HG03066 (cell line): ENCODE results near the gene SMIM44.
"Not testable (repeated sequence)": the region's sequence is repeated elsewhere in the genome, so short reads cannot be mapped to it uniquely, and the experiment has no call there.

Experiments
- ATAC-seq: cut with Tn5 transposase; IDR thresholded peaks from one replicate; pipeline ENCODE4 v1.9.1; 2021; ENCODE audit warnings: low read depth; ENCODE audit not compliant: unreplicated experiment

Gene SMIM44

DNA sequence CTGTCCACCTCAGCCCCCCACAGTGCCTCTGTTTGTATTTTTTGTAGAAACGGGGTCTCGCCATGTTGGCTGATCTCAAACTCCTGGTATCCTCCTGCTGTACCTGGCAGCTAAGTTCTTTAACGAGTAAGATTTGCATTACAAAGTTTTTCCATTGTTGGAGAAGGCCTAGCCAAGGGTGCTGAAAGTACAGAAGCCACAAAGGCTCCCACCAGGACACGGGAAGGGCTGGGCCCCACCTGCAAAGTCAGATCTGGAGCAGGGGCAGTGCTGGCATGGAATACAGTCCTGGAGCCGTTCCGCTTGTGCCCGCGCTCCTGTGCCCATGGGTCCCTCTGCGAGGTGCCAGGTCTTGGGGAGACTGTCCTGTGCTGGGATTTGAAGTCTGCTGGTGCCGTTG lies 35.0 kb upstream of the SMIM44 start:
- ATAC-seq = no peak

DNA sequence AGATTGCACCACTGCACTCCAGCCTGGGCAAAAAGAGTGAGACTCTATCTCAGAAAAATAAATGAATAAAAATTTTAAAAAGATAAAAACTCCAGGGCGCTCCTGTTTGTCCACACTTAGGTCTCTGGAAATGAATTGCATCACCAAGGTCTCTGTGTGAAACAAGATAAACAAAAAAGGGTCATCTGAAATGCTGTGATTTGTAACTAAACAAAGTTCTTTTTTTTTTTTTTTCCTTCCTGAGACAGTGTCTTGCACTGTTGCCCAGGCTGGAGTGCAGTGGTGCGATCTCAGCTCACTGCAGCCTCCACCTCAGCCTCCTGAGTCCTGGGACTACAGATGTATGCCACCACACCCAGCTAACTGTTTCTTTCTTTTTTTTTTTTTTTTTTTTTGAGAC lies 34.4 kb upstream of the SMIM44 start:
- no peak for ATAC-seq

DNA sequence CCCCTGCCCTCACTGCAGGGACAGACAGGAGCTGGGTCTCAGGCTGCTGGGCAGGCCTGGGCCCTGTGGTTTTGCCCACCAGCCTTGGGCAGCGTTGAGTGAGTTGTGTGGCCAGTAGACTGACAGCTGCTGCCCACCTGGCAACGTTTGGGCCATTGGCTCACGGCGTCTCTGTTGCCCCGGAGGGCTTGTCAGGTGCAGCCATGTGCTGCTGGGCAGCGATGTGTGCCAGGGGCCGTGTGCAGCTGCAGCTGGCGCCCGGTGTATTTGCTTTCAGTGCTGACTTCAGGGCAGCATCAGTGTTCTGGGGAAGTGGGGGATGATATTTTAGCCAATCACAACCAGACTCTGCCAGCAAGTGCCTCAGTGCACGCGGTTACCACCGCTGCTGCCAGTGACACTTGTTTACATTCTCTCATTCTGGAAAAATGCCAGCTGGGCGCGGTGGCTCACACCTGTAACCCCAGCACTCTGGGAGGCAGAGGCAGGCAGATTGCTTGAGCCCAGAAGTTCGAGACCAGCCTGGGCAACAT lies 33.5 kb upstream of the SMIM44 start:
- ATAC-seq = no peak

DNA sequence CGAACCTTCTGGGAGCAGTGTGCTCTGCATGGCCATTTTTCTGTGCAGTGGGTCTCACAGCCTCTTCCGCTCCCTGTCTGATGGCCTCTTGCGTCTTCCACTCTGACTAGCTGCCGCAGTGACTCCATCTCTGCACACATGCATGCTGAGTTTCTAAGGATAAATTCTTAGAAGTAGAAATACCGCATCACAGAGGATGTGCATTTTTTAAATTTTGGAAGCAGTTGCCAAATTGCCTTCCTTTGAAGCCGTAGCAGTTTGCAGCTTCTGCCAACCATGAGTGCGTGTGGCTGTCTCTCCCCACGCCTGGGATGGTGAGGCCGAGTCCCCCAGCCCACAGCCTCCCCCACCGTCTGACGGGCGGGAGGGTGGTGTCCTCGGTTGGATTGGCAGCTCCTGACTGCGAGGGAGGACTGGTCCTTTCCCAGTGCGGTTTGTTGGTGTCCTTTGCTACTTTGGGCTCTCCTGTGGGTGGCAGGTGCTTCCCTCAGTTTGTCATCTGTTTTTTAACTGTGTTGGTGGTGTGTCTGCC lies 32.7 kb upstream of the SMIM44 start:
- no peak for ATAC-seq

DNA sequence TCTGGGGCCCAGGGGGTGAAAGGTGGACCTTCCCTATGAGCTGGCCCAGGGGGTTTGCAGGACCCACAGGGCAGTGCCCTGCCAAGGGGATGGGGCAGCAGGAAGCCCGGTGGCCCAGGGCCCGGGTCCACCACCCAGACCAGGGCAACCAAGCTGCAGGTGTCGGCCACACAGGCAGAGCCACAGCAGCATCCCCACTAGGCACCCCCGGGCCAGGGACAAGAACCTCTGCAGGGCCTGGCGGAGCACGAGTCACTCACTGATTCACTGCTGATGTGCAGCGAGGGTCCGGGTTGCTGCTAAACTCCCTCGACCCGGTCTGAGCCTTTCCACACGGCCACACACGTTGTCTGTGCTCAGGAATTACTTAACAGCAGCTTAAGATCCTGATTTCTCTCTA lies 31.7 kb upstream of the SMIM44 start:
- no peak for ATAC-seq

DNA sequence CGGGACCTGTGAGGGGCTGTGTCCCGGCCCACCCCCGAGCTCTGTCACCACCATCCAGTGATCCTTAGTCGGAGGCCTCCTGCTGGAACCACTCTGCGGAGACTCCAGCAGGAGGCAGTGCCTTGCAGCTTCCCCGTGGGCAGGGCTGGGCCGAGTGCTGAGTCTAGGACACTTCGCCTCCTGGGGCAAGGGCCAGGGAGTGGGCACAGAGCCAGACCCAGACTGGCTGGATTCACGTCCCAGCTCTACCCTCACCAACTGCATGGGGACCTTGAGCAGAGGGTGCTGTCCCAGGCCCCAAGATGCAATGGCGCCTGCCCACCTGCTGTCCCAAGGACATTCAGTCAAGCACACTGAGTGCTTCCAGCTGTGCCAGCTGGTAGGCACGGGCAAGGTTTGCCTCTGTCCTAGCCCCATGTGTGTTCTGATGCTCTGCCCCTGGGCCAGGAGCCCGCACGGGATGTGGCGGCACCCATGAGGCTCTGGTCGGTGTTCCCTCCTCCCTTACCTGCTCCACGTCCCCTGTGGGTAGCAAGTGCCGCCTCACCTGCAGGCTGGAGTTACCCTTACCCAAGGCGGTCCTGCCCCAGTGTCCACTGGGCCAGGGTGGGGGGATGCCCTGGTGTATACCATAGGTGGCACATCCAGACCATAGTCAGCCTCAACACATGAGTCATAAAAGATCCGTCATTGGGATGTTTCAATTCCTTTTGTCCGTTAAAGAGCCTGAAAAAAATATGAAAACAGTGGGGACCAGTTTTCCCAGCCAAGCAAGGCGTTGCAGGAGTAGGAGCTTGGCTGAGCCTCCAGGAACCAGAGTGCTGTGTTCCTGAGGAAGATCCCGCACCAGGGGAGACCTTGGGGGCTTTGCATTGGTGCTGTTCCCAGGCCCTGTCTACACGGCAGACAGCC lies 30.2 kb upstream of the SMIM44 start:
- no peak for ATAC-seq

DNA sequence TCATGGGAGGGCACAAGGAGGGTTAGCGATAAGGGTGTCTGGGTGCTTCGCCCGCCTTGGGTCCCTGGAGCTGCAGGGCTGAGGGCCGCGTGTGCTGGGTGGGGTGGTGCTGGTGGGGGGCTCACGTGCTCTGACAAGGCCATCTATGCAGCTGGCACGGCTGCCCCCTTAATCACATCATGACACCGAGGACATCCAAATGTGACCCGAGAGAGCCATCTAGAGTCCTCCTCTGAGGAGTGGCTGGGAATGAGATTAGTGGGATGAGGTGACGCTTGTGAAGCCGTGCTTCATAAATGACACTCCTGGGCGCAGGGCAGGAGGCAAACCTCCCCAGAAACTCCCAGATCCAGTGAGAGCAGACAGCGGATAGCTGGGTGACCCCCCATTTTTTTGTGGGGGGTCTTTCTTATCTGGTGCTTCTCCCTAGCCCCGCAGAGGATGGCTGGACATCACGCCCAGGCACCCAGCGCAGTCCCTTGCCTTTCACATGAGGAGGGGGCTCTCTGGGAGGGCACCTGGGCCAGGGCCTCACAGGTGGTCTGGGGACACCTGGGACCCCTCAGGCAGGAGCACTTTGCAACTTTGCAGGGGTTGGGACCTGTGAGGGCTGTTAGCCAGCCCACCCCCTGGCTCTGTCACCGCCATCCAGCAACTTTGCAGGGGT lies 29.5 kb upstream of the SMIM44 start:
- no peak for ATAC-seq

DNA sequence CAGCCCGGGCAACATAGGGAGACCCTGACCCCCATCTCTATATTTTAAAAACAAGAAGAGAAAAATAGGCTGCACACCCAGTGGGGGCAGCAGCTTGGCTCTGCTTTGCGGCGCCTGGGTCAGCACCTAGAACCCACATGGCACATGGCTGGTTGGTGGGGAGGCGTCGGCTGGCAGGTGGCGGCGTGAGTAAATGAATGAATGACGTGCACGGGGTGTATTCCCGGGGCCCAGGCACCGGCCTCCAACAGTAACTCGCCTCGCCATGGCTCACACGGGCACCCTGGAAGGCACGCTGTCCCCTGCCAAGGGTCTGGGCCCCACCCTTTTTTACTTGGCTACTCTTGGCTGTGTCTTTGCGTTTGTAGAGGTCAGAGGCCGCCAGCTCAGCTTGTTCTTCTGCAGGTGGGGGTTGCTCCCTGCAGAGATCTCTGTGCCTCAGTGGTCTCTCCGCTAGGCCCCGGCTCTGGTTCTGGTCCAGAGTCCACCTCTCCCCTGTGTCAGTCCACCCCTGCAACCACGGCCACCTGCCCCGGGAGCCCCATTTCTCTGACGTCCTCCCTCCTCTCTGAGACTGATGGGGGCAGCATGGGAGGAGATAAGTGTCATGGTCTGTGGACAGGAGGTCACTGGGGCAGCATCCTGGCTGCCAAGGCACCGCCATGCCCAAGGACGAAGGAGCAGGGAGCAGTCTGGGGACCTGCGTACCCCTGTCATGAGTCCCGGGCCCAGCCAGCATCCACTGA lies 28.4 kb upstream of the SMIM44 start:
- ATAC-seq = no peak

DNA sequence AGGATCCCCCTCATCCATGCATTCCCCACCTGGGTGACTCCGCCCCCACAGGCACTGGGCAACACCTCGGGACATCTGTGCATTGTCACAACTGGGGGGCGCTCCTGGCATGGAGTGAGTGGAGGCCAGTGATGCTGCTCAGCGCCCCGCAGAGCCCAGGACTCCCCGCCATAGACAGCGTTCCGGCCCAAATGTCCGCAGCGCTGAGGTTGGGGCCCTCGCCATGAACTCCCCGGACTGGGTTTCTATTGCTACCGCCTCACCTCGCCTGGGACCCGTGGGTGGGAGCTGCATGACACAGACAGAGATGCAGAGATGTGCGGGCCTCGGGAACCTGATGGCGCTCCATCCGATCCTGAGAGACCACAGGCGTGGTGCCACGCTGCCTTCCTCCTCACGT lies 27.5 kb upstream of the SMIM44 start:
- ATAC-seq = no peak

DNA sequence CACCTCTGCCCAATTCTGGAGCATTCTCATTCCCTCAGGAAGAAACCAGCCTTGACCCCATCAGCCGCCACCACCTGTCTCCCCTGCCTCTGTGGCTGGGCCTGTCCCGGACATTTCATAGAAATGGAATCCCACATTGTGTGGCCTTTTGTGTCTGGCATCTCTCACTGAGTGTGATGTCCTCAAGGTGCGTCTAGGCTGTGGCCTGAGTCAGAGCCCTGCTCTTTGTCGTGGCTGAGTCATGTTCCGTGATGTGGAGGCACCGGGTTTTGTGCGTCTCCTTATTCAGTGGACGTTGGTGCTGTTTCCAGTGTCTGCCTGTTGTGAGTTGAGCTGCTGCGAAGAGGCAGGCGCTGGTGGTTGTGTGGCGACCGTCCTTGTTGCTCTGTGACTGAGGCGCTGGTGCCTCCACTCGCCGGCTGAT lies 26.3 kb upstream of the SMIM44 start:
- ATAC-seq = no peak

DNA sequence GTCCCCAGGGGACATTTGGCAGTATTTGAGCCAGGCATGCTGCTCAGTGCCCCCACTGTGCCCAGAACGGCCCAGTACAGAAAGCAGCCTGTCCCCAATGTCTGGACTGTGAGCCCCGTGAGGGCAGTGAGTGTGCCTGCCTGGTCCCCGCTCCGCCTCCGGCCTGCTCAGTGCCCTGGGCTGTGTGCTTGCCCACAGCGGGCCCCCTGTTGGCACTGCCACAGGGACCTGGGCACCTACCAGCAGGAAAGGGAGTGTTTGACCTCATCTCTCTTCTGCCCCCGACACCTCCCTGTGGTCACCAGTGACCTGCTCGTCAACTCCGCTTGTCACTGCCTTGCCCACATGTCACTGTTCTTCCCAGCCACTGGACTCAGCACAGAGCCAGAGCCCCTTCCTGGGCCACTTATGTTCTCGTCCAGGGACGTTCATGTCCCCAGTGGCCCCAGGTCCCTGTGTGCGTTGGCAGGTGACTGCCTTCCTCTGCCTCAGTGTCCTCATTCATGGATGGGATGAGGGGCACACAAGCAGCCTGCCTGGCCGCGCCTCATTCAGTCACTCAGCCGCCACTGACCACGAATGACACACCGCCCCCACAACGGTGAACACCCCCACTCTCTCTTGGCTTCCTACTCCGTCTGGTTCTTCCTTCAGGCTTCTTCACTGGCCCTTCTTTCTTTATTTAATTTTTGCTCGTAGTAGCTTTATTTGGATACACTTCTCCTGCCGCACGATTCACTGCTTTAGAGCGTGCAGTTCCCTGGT lies 25.7 kb upstream of the SMIM44 start:
- no peak for ATAC-seq

DNA sequence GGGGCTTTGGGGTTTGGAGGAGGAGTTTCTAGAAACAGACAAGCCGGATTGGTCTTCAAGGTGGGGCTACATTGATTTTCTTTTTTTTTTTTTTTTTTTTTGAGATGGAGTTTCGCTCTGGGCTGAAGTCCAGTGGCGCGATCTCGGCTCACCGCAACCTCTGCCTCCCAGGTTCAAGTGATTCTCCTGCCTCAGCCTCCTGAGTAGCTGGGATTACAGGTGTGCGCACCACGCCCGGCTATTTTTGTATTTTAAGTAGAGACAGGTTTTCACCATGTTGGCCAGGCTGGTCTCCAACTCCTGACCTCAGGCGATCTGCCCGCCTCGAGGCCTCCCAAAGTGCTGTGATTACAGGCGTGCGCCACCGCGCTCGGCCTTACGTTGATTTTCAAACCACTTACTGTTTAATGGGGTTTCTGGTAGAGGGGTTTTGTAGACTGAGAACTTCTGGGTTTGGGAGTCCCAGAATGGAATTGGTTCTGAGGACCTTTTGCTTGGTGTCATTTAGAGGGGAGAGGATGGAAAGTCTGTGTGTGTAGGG lies 24.9 kb upstream of the SMIM44 start:
- not testable (repeated sequence) for ATAC-seq

DNA sequence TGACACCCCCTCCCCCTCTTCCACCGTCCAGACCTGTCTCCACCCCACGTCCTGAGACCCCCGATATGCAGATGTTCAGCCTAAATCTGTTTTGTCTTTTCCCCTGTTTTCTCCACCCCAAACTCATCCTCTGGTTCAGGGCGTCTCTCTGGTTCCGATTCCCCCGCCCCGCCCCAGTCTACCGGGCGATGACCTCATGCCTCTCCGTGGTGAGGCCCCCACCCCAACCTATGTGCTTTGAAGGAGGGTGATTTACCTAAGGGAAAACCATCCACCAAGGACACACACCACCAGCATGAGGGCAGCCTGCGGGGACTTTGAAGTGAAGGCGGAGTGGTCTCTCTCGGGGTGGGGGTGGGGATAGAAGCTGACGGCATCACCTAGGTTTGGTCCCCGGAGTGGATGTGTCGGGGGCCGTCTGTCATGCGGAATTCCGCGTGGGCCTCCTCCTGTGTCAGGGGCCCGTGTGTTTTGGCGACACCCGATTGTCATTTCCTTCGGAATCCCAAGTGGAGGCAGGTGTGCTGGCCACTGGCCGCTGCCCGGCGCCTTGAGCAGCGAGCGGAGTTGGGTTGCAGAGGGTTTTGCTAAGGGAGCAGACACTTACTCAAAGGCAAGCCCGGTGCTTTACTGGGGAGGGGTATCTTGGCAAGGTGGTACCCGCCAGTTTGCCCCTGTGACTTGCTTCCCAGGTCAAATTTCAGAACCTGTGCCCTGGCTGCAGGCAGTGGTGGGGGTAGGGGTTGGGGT lies 24.3 kb upstream of the SMIM44 start:
- no peak for ATAC-seq

DNA sequence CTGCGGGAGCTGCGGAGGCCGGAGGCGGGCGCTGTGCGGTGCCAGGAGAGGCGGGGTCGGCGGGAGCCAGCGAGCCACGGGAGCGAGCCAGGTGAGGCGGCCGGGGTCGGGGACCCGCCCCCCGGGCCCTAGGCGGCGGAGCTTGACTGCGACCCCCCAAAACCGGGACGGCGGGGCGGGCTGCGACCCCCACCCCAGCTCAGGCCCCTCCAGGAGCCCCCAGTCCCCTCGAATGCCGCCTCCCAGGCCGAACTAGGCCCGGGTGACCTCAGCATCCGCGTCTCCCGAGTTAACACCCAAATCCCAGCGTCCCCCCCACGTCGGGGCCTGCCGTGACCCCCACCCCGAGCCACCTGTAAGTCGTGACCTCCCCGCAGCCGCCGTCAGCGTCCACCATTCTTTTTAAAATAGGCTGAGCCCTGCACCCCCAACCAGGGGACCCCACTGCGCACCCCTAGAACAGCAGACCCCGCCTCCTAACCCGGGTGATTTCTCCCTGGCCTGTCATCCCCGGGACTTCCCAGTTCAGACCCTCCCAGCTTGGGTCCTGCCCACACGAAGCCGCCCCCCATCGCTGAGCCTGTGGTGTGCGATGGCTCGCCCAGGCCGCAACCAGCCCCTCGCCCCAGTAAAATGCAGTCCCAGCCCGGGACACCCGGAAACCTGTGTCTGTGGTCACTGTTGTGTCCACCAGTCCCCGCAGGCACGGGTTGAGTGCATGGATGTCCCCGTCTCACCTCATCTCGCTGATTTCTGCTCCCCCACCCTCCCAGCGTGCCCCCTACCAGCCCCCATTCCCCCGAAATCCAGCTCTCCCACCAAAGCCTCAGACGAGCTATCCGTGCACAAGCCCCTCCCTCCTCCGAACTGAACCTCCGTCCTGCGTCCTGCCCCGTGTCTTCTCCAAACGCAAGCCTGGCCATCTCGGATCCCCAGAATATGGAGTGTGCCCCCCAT lies 23.4 kb upstream of the SMIM44 start:
- ATAC-seq = peak; percentile 12

DNA sequence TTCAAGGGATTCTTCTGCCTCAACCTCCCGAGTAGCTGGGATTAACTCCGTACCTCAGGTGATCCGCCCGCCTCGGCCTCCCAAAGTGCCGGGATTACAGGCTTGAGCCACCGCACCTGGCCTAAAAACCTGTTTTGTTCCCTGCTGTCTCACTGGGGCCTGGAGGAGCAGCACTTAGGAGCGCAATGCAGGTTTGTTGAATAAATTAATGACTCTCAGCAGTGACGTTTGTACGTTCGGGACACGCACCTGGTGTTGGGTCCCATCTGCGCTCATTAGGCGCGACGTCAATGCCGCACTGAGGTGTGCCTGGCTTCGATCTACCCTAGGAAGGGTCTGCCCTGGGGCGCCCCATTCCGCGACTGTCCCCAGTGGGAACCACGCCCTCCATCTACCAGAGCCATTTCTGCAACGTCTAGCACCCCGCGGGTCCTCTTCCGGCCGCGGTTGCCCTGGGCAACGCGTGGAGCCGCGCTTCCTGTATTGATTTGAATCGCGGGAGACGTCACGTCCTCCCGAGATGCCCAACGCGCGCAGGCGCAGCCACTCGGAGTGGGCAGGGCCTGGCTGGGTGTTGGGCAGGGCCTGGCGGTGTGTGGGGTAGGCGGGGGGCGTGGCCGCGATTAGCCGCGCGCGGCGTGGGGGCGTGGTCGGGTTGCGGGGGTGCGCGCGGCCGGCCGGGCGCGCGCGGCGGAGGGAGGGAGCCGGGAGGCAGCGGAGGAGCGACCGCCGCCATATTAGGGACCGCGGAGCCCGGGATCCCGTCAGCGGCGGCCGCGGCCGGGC lies 22.6 kb upstream of the SMIM44 start, which contains the start of gene FZR1:
TSS of gene FZR1 (plus strand) at position 714 of the 786 bp plus-strand sequence. CDS start 16,679 bp downstream, outside the sequence.
- ATAC-seq = peak; percentile 90

DNA sequence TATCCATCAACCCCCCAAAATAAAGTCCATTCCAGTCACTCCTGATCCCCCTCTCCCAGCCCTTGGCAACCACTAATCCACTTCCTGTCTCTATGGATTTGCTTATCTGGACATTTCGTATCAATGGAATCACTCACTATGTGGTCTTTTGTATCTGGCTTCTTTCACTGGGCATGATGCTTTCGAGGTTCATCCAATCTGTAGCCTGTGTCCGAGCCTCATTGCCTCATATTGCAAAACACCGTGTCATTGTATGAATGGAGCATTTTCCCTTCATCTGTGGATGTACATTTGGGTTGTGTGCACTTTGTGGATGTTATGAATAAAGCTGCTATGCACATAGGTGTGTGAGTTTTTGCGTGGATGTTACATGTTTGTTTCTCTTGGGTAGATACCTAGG lies 21.5 kb upstream of the SMIM44 start:
- ATAC-seq = no peak

DNA sequence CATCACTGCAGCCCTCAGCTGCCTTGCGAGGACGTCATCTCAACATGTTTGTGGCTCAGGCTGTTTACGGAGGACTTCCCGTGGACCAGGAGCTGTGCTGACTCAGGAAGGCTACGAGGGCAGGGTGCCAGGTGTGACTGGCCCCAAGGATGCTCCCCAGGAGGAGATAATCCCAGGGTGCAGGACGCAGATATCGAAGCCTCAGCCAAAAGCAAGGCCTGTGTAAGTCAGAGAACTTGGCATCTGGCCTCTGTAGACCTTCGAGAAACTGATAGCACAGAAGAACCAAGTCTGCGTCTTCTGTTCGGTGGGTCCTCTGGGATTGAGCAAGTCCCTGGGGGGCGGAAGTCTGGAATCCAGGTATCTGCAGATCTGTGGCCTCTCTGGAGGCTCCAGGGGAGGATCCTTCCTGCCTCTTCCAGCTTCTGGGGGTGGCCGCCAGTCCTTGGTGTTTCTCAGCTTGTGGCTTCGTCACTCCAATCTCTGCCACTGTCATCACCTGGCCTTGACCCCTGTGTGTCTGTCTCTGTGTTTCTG lies 19.9 kb upstream of the SMIM44 start:
- no peak for ATAC-seq
